Fibroblast of villous mesenchyme (primary cell): Measurements from ENCODE around the gene KATNBL1. TPM values are rescaled to one million over a fixed set of nuclear protein-coding genes. Genes with fewer than 3 reads are reported as not detected.
"Not testable (repeated sequence)": the region's sequence is repeated elsewhere in the genome, so short reads cannot be mapped to it uniquely, and the experiment has no call there.

Experiments used
- DNase-seq: peaks from one replicate; pipeline ENCODE4 v3.0.0-alpha.2; 2010; ENCODE audit warnings: low read depth
- H3K4me3 ChIP-seq: 2 replicates; pipeline ENCODE4 v1.5.1; 2011; ENCODE audit warnings: low read depth, mild to moderate bottlenecking, low read length
- CTCF ChIP-seq: IDR thresholded peaks from 2 replicates; pipeline ENCODE4 v1.5.1; 2012; ENCODE audit warnings: low read depth, mild to moderate bottlenecking, low read length; ENCODE audit not compliant: insufficient read depth
- total RNA-seq: library from RNA; depleted of rRNA; stranded (reverse); fragments of >200 nt; gene quantifications from 2 replicates; pipeline ENCODE4 v1.2.3, GENCODE V29; 2012

The KATNBL1 gene
- total RNA-seq, 1 donor = 70.4 TPM

GRCh38 chr15:34133511-34133910 lies 76.4 kb downstream of the KATNBL1 start:
- no peak for DNase-seq
- TF ChIP-seq CTCF = no peak
- H3K4me3 ChIP-seq = no peak overlapping the region

- peak; percentile 61 for DNase-seq
- no peak overlapping the region for H3K4me3 ChIP-seq
- TF ChIP-seq CTCF = no peak
Measured at GRCh38 chr15:34132881-34133280, 77.0 kb downstream of the KATNBL1 start.

GRCh38 chr15:34128898-34129297 lies 81.0 kb downstream of the KATNBL1 start:
- no peak for TF ChIP-seq CTCF
- H3K4me3 ChIP-seq = no peak overlapping the region
- no peak for DNase-seq

- no peak for TF ChIP-seq CTCF
- no peak for DNase-seq
Measured at GRCh38 chr15:34126522-34126921, 83.4 kb downstream of the KATNBL1 start.

GRCh38 chr15:34125945-34126344 lies 84.0 kb downstream of the KATNBL1 start:
- no peak overlapping the region for H3K4me3 ChIP-seq
- DNase-seq = peak; percentile 54
- no peak for TF ChIP-seq CTCF

More at GRCh38 chr15:34126522-34126921, 83.4 kb downstream of the KATNBL1 start:
- no peak overlapping the region for H3K4me3 ChIP-seq

GRCh38 chr15:34124651-34125050 lies 85.2 kb downstream of the KATNBL1 start:
- H3K4me3 ChIP-seq = no peak overlapping the region
- no peak for DNase-seq
- no peak for TF ChIP-seq CTCF

GRCh38 chr15:34122771-34123183 lies 87.1 kb downstream of the KATNBL1 start:
- peak; percentile 97 for DNase-seq
- no peak overlapping the region for H3K4me3 ChIP-seq
- TF ChIP-seq CTCF = no peak

- H3K4me3 ChIP-seq = not testable (repeated sequence)
- DNase-seq = peak; percentile 77
Measured at GRCh38 chr15:34121786-34122185, 88.1 kb downstream of the KATNBL1 start.

- not testable (repeated sequence) for DNase-seq, H3K4me3 ChIP-seq
Measured at GRCh38 chr15:34120420-34120819, 89.5 kb downstream of the KATNBL1 start.
